B cell (primary cell): ENCODE measurements around the gene TAX1BP3.

Experiments used
- CTCF ChIP-seq: fragments of 200-600 bp; IDR thresholded peaks from one replicate; pipeline ENCODE4 v1.8.0; 2022; ENCODE audit warnings: antibody characterized with exemption, mild to moderate bottlenecking
- EZH2 ChIP-seq: IDR thresholded peaks from 2 replicates; pipeline ENCODE4 v1.6.1; 2012; ENCODE audit warnings: borderline replicate concordance, low read depth, mild to moderate bottlenecking, moderate library complexity, low read length; ENCODE audit not compliant: insufficient read depth, poor library complexity, severe bottlenecking

- TF ChIP-seq EZH2, result no peak
- no peak for TF ChIP-seq CTCF
Observed at GRCh38 chr17:3660311-3660891, 8.0 kb downstream of the TAX1BP3 start.
